ENCODE measurements around the gene GABARAP.

DNA sequence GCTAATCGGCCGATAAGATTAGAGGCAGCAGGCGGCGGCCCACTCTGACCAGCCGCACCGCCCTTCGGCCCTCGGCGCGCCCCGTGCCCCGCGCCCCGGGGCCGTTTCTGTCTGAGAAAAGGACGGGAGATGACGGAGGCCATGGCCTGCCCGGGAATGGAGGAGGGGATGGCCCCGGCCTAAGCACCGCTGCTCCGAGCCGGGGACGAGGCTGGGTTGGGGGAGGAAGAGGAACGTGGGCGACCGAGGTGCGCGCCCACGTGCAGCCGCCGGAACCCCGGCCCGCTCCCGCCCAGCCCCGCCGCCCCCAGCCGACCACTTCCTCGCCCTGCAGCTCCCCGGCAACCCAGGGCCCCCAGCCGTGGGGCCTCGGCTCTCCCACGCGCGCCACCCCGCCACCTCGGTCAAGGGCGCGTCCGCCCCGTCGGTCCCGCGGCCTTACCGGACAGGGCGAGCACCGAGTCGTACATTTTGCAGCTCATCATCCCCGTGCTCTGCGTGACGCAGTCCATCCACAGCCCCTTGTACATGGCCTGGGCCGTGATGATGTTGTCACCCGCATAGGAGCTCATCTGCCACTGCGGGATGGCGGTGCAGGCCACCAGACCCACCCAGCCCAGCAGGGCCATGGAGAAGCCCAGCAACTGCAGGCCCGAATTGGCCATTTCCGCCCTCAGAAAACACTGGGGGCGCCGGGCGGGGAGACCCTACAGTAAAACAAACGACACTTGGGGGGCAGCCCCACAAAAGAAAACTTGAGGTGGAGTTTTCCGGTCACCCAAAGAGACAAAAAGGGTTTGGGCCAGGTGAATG lies 19.3 kb upstream of the GABARAP start:
- TF ChIP-seq, protein P1, sequence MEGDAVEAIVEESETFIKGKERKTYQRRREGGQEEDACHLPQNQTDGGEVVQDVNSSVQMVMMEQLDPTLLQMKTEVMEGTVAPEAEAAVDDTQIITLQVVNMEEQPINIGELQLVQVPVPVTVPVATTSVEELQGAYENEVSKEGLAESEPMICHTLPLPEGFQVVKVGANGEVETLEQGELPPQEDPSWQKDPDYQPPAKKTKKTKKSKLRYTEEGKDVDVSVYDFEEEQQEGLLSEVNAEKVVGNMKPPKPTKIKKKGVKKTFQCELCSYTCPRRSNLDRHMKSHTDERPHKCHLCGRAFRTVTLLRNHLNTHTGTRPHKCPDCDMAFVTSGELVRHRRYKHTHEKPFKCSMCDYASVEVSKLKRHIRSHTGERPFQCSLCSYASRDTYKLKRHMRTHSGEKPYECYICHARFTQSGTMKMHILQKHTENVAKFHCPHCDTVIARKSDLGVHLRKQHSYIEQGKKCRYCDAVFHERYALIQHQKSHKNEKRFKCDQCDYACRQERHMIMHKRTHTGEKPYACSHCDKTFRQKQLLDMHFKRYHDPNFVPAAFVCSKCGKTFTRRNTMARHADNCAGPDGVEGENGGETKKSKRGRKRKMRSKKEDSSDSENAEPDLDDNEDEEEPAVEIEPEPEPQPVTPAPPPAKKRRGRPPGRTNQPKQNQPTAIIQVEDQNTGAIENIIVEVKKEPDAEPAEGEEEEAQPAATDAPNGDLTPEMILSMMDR (IDR thresholded peaks at IDR 0.05), result no peak
- TF ChIP-seq POLR2A (IDR thresholded peaks at IDR 0.05), result no peak
